Aorta (tissue), 5 donors: ENCODE data around the gene VAV2. TPM values are rescaled to one million over a fixed set of nuclear protein-coding genes. Genes with fewer than 3 reads are reported as not detected.

Source experiments
- ATAC-seq: fragments of 200-7000 bp; cut with Tn5 transposase; one replicate; pipeline ENCODE4 v1.9.1; 2022; ENCODE audit warnings: moderate library complexity; ENCODE audit not compliant: low FRiP score
- DNase-seq, 2 donors: peaks; one replicate each; pipeline ENCODE4 v3.0.0-alpha.2; 2020
- H3K27ac ChIP-seq, 2 donors: one replicate each; pipeline ENCODE4 v1.5.1; 2013; ENCODE audit warnings: low read length in 2 of 2, mild to moderate bottlenecking in 2 of 2, moderate library complexity in 2 of 2, control low read depth in 1 of 2, inconsistent platforms in 1 of 2, low read depth in 1 of 2
- H3K27me3 ChIP-seq, 2 donors: one replicate each; pipeline ENCODE4 v1.6.1; 2013; ENCODE audit warnings: control low read depth in 1 of 2, low read length in 1 of 2, mild to moderate bottlenecking in 1 of 2, moderate library complexity in 1 of 2; ENCODE audit not compliant: insufficient read depth in 2 of 2, control insufficient read depth in 1 of 2
- H3K36me3 ChIP-seq, 2 donors: one replicate each; pipeline ENCODE4 v1.6.1; 2013; ENCODE audit warnings: control low read depth in 1 of 2, low read length in 1 of 2, mild to moderate bottlenecking in 1 of 2; ENCODE audit not compliant: insufficient read depth in 2 of 2, control insufficient read depth in 1 of 2
- H3K4me1 ChIP-seq, 2 donors: one replicate each; pipeline ENCODE4 v1.6.1; 2013; ENCODE audit warnings: low read length in 2 of 2, control low read depth in 1 of 2, mild to moderate bottlenecking in 1 of 2, moderate library complexity in 1 of 2; ENCODE audit not compliant: insufficient read depth in 2 of 2, control insufficient read depth in 1 of 2
- H3K4me3 ChIP-seq, 2 donors: one replicate each; pipeline ENCODE4 v1.5.1; 2013; ENCODE audit warnings: low read length in 2 of 2, control low read depth in 1 of 2, mild to moderate bottlenecking in 1 of 2
- H3K9me3 ChIP-seq: one replicate; pipeline ENCODE4 v1.6.1; 2013; ENCODE audit warnings: mild to moderate bottlenecking, low read length; ENCODE audit not compliant: control insufficient read depth
- WGBS, 2 donors: extraction: QIAGEN DNeasy Blood & Tissue Kit; methylation state at CpG; one replicate each; pipeline ENCODE4 v1.1.7; 2013; 5-methylcytosine and 5-hydroxymethylcytosine counted together
- intact Hi-C, 2 donors: fragments of 100-400 bp; cut with DNase I; formaldehyde crosslinking; loops; one replicate each; pipeline versions ENCODE4 v1.14.2 to v1.15.0; 2022
- long read RNA-seq, 2 donors: library from polyadenylated mRNA; unstranded; transcript quantifications; one replicate each; pipeline ENCODE4 v2.0.0, GENCODE V29; 2020 to 2021
- polyA plus RNA-seq, 2 donors: library from polyadenylated mRNA; stranded (reverse); fragments of 200-250 nt; gene quantifications; one replicate each; pipeline ENCODE4 v1.2.3, GENCODE V29; 2013
- total RNA-seq, 2 donors: library from RNA; stranded (reverse); fragmentation: NEBNext Ultra II Directional; extraction: Animal tissue kit (Norgen Biotek cat#: 25700); gene quantifications; one replicate each; pipeline ENCODE4 v1.2.1, GENCODE V29; 2021
- donor health status: healthy with polysubstance abuse.
- donor health status: Bipolar disorder and iron deficiency.
- donor health status: DM: no; HTN: no; CAD: no.
- donor health status: DM: no; HTN: no; CAD: no.
- donor health status: DM: yes; HTN: yes; CAD: no.

Gene VAV2, protein sequence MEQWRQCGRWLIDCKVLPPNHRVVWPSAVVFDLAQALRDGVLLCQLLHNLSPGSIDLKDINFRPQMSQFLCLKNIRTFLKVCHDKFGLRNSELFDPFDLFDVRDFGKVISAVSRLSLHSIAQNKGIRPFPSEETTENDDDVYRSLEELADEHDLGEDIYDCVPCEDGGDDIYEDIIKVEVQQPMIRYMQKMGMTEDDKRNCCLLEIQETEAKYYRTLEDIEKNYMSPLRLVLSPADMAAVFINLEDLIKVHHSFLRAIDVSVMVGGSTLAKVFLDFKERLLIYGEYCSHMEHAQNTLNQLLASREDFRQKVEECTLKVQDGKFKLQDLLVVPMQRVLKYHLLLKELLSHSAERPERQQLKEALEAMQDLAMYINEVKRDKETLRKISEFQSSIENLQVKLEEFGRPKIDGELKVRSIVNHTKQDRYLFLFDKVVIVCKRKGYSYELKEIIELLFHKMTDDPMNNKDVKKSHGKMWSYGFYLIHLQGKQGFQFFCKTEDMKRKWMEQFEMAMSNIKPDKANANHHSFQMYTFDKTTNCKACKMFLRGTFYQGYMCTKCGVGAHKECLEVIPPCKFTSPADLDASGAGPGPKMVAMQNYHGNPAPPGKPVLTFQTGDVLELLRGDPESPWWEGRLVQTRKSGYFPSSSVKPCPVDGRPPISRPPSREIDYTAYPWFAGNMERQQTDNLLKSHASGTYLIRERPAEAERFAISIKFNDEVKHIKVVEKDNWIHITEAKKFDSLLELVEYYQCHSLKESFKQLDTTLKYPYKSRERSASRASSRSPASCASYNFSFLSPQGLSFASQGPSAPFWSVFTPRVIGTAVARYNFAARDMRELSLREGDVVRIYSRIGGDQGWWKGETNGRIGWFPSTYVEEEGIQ
- 10 to 100 TPM; 12.0 to 25.4 TPM for total RNA-seq
- 10 to 100 TPM in 1 of 2 donors, 1 to 10 TPM in 1; 9.0 to 11.6 TPM for polyA plus RNA-seq
- long read RNA-seq, donor 1, partial matches to known transcripts: 9 of 24 reads
- long read RNA-seq, donor 1, other reads (novel, unspliced or antisense): 15 of 24 reads
- long read RNA-seq, donor 2, full-length matches to known transcripts: 7 of 33 reads
- long read RNA-seq, donor 2, partial matches to known transcripts: 4 of 33 reads
- long read RNA-seq, donor 2, other reads (novel, unspliced or antisense): 22 of 33 reads

DNA sequence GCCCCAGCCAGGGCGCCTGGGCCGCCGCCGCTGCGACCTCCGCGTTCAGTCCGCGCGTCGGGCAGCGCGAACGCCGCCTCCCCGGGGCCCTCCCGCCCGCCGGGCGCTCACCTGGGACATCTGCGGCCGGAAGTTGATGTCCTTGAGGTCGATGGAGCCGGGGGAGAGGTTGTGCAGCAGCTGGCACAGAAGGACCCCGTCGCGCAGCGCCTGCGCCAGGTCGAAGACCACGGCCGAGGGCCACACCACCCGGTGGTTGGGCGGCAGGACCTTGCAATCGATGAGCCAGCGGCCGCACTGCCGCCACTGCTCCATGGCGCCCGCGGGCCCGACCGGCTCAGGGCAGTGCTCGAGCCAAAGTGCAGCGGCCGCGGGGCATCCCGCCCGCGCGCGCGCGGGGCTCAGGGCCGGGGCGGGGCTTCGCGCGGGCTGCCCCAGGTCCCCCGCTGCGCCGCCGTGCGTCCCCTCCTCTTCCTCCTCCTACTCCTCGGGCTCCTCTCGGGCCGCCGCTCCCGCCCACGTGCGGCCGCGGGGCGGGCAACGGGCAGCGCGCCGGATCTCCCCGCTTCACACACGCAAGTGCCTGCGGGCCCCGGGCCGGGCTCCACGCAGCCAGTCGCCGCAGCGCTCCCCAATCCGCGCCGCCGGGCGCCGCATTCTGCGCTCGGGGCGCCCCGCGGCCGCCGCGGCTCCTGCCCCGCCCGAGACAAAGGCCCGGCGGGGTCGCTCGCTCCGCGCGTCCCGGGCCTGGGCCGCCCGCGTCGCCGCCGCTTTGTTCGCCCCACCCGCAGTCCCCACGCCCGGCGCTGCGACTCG, at the start of gene VAV2:
Gene VAV2 (minus strand): TSS at position 361 of the 816 bp plus-strand sequence. CDS start 46 bp downstream, at position 315.
- Histone ChIP-seq H3K9me3 (no peaks in the 10 kb centered on the region), H3K4me1 (no peaks in the 10 kb centered on the region), H3K27ac (peak within 1 kb of the TSS in 1 of 2 donors; percentile 83), H3K36me3 (no peaks in the 10 kb centered on the region), H3K27me3 (no peaks in the 10 kb centered on the region), H3K4me3 (peak within 1 kb of the TSS; percentile 67 to 89)
- DNase-seq (peak; percentile 76 to 87), ATAC-seq (no peak)
- intact Hi-C loops: no loop called here
- WGBS, 2 donors: 1% methylated on average over 53 to 124 of the region's 124 CpGs

- H3K27me3 ChIP-seq: no peaks in the 10 kb centered on the region
- no peak for ATAC-seq
- intact Hi-C loops: no loop called here
- H3K36me3 ChIP-seq: peaks cover 2 to 4% of the 10 kb centered on the region in 2 donors
- H3K27ac ChIP-seq: no peak overlapping the region
- DNase-seq: peak; percentile 34 to 56
- no peaks in the 10 kb centered on the region for H3K4me1 ChIP-seq
- no peak overlapping the region for H3K4me3 ChIP-seq
- WGBS, 2 donors: 89 to 92% methylated on average over 16 of the region's 16 CpGs
- no peaks in the 10 kb centered on the region for H3K9me3 ChIP-seq
Observed at GRCh38 chr9:134041649-134041962, 49.5 kb upstream of the VAV2 start.

DNA sequence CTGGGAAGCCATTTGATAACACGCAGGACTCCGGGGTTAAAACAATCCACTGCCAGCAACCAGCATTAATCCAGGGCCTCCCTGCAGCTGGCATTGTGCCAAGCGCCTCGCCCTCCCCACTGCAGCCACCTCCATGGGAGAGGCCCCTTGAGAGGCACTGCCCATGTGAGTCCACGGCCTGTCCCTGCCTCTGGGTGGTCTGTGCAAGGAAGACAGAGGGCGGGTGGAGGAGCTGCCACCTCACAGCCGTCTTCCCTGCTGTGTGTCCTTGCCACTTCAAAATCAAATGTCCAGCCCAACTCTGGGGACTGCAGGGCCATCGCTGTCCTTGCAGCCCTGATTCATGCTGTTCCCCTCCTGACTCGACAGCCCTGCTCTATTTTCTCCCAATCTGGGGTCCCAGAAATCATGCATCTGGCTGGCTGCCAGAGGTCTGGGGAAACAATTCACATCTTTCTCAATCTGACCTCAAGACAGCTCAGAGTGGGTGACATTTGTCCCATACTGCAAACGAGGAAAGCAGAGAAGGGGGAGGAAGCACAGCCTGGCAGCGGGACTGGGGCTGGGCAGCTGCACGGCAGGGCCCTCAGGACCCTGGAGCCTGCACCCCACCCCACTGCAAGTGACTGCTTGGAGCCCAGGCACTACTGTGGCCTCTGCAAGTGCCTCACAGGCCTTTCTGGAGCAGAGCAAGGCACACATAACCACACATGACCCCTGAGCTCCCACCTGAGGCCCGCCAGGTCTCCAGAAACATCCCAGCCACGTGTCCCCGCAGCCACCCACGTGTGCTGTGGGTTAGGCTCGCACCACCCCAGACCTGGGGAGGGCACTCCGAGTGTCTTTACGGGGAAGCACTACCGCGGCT, 48.9 kb upstream of the VAV2 start:
- intact Hi-C loops: no loop called here
- Histone ChIP-seq H3K4me3 (no peak overlapping the region), H3K36me3 (peaks cover 2 to 4% of the 10 kb centered on the region in 2 donors), H3K4me1 (no peaks in the 10 kb centered on the region), H3K9me3 (no peaks in the 10 kb centered on the region), H3K27me3 (no peaks in the 10 kb centered on the region), H3K27ac (no peak overlapping the region)
- no peak for ATAC-seq
- DNase-seq: peak; percentile 40 to 74
- 73 to 74% methylated on average over 21 of the region's 21 CpGs for WGBS, 2 donors

DNA sequence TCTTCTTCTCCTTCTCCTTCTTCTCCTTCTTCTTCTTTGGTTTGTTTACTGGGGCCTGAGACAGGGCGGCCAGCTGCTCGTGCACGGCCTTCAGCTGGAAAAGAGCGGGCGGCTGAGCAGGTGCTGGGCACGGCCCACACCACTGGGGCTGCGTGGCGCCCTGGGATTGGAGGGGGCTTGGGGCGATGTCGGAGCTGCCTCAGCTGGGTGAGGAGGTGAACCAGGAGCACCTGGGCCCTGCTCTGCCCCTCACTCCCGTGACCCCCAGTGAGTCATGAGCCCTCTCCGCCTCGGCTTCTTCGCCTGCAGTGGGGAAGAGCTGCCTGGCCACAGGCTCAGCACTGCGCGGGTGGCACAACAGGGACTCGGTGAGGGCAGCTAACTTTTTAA, 48.0 kb upstream of the VAV2 start:
- 96 to 97% methylated on average over 17 of the region's 17 CpGs for WGBS, 2 donors
- H3K9me3 ChIP-seq: no peaks in the 10 kb centered on the region
- H3K4me1 ChIP-seq: no peaks in the 10 kb centered on the region
- no peaks in the 10 kb centered on the region for H3K27me3 ChIP-seq
- H3K36me3 ChIP-seq: peaks cover 2 to 6% of the 10 kb centered on the region in 2 donors
- intact Hi-C loops: no loop called here
- no peak overlapping the region for H3K4me3 ChIP-seq
- ATAC-seq (no peak), DNase-seq (peak; percentile 40 to 59)
- no peak overlapping the region for H3K27ac ChIP-seq

GRCh38 chr9:134039386-134040175, 47.5 kb upstream of the VAV2 start:
- ATAC-seq (no peak), DNase-seq (peak; percentile 27 to 71)
- Histone ChIP-seq H3K4me3 (no peak overlapping the region), H3K36me3 (peaks cover 2 to 9% of the 10 kb centered on the region in 2 donors), H3K9me3 (no peaks in the 10 kb centered on the region), H3K4me1 (no peaks in the 10 kb centered on the region), H3K27ac (no peak overlapping the region), H3K27me3 (no peaks in the 10 kb centered on the region)
- 92 to 93% methylated on average over 20 of the region's 20 CpGs for WGBS, 2 donors
- intact Hi-C loops: no loop called here

- 98 to 100% methylated on average over 2 of the region's 2 CpGs for WGBS, 2 donors
- no peaks in the 10 kb centered on the region for H3K4me1 ChIP-seq
- H3K9me3 ChIP-seq: no peaks in the 10 kb centered on the region
- H3K36me3 ChIP-seq: peaks cover 8 to 13% of the 10 kb centered on the region in 2 donors
- ATAC-seq: no peak
- intact Hi-C loops: no loop called here
- H3K27me3 ChIP-seq: no peaks in the 10 kb centered on the region
- H3K27ac ChIP-seq: no peak overlapping the region
- DNase-seq: no peak
- H3K4me3 ChIP-seq: no peak overlapping the region
Observed at GRCh38 chr9:134037641-134038040, 45.5 kb upstream of the VAV2 start.

DNA sequence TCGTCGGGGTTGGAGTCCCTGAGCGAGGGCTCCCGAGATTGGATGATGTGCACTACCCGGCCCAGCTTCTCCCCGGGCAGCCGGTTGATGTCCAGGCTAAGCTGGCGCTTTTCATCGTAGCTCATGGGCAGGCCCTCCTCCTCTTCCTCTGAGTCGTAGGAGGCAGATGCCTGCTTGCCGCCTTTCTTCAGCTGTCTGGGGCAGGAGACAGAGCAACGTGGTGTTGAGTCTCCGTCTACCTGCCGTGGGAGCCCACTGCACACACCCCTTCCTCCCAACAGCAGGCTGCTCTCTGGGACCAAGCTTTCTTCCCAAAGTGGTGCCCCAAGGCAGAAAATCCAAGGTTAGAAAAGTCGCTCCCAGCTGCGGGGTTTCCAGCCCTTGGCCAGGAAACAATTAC, 44.0 kb upstream of the VAV2 start:
- ATAC-seq (no peak), DNase-seq (peak in 1 of 2 donors; percentile 25)
- intact Hi-C loops: no loop called here
- no peaks in the 10 kb centered on the region for H3K4me1 ChIP-seq
- H3K9me3 ChIP-seq: no peaks in the 10 kb centered on the region
- H3K27ac ChIP-seq: no peak overlapping the region
- 89 to 91% methylated on average over 16 of the region's 16 CpGs for WGBS, 2 donors
- H3K27me3 ChIP-seq: no peaks in the 10 kb centered on the region
- H3K36me3 ChIP-seq: peaks cover 5 to 13% of the 10 kb centered on the region in 2 donors
- no peak overlapping the region for H3K4me3 ChIP-seq
